GM18498 (cell line): ENCODE measurements around the gene SLC7A6OS.

Experiments used
- ATAC-seq: cut with Tn5 transposase; IDR thresholded peaks from one replicate; pipeline ENCODE4 v1.9.1; 2021; ENCODE audit warnings: mild to moderate bottlenecking, moderate library complexity; ENCODE audit not compliant: unreplicated experiment

SLC7A6OS gene

GRCh38 chr16:68310774-68311511, at the start of gene SLC7A6OS, which contains the start of gene PRMT7:
Gene SLC7A6OS, minus strand, starts transcription at chr16:68310946. Its CDS starts 20 bp downstream, at chr16:68310926.
Gene PRMT7, plus strand, starts transcription at chr16:68311019. Its CDS starts 4,961 bp downstream, at chr16:68315980.
- peak; percentile 95 for ATAC-seq

GRCh38 chr16:68359398-68360191, 48.8 kb upstream of the SLC7A6OS start:
- no peak for ATAC-seq

GRCh38 chr16:68358951-68359350, 48.2 kb upstream of the SLC7A6OS start:
- no peak for ATAC-seq

- no peak for ATAC-seq
These were observed 47.2 kb upstream of the SLC7A6OS start for GRCh38 chr16:68357923-68358322.

- no peak for ATAC-seq
These were observed 46.8 kb upstream of the SLC7A6OS start for GRCh38 chr16:68357521-68357922.

GRCh38 chr16:68356919-68357286, 46.2 kb upstream of the SLC7A6OS start:
- ATAC-seq, result no peak

GRCh38 chr16:68356249-68356918, 45.6 kb upstream of the SLC7A6OS start:
- ATAC-seq, result peak; percentile 78

- ATAC-seq, result peak; percentile 15
These were observed 44.9 kb upstream of the SLC7A6OS start for GRCh38 chr16:68355447-68356248.

- ATAC-seq, result no peak
These were observed 44.1 kb upstream of the SLC7A6OS start for GRCh38 chr16:68354816-68355215.

GRCh38 chr16:68353366-68353765, 42.6 kb upstream of the SLC7A6OS start:
- no peak for ATAC-seq

- no peak for ATAC-seq
These were observed 41.3 kb upstream of the SLC7A6OS start for GRCh38 chr16:68351991-68352431.

GRCh38 chr16:68351463-68351862, 40.7 kb upstream of the SLC7A6OS start:
- ATAC-seq, result no peak

- ATAC-seq, result no peak
These were observed 40.1 kb upstream of the SLC7A6OS start for GRCh38 chr16:68350813-68351350.

GRCh38 chr16:68349838-68350410, 39.2 kb upstream of the SLC7A6OS start:
- ATAC-seq, result no peak

GRCh38 chr16:68348639-68349445, 38.1 kb upstream of the SLC7A6OS start:
- no peak for ATAC-seq

- no peak for ATAC-seq
These were observed 36.9 kb upstream of the SLC7A6OS start for GRCh38 chr16:68347605-68348004.

GRCh38 chr16:68346892-68347480, 36.2 kb upstream of the SLC7A6OS start:
- ATAC-seq, result no peak

- no peak for ATAC-seq
These were observed 35.4 kb upstream of the SLC7A6OS start for GRCh38 chr16:68345958-68346635.
